GM12878 (cell line): ENCODE results near the gene RFWD3. TPM values are rescaled to one million over a fixed set of nuclear protein-coding genes. Genes with fewer than 3 reads are reported as not detected.

Source experiments
- ATAC-seq: fragments of 200-7000 bp; cut with Tn5 transposase; 3 replicates; pipeline ENCODE4 v1.9.1; 2020; ENCODE audit warnings: mild to moderate bottlenecking, moderate library complexity
- BruUV-seq: library from RNA; stranded (reverse); fragments of 400-500 nt; replicated peaks from 2 replicates; lab custom pipeline; 2021; lab: Mats Ljungman, UMichigan
- CTCF ChIA-PET: fragments of 300-600 bp; sonication (Branson Sonifier 250); formaldehyde crosslinking; extraction: SDS; loops from one replicate; lab custom pipeline; 2021; ENCODE audit warnings: inconsistent platforms; lab: Yijun Ruan, JAX
- POLR2A ChIA-PET: fragments of 350-600 bp; formaldehyde crosslinking; extraction: SDS; loops from one replicate; lab custom pipeline; 2021; ENCODE audit warnings: inconsistent platforms; lab: Charles Lee
- RAD21 ChIA-PET: fragments of 300-600 bp; sonication (Branson Sonifier 250); formaldehyde crosslinking; loops from one replicate; lab custom pipeline; 2023; ENCODE audit warnings: antibody characterized with exemption; ENCODE audit not compliant: unreplicated experiment; lab: Charles Lee
- SMC1A ChIA-PET: fragments of 300-600 bp; sonication (Branson Sonifier 250); formaldehyde crosslinking; loops from one replicate; lab custom pipeline; 2023; ENCODE audit not compliant: unreplicated experiment, uncharacterized antibody; lab: Charles Lee
- DNase-seq: peaks from one replicate; pipeline ENCODE4 v3.0.0-alpha.2; 2011; ENCODE audit warnings: low read depth, low spot score
- FAIRE-seq: peaks from 3 replicates; lab custom pipeline; 2011; peaks lifted over from hg19 to GRCh38; lab: Jason Lieb, UNC
- H2AFZ ChIP-seq: 2 replicates; pipeline ENCODE4 v1.6.0; 2011; ENCODE audit warnings: low read depth, low read length, control low read depth; ENCODE audit not compliant: control insufficient read depth
- H3K27ac ChIP-seq: 2 replicates; pipeline ENCODE4 v1.5.1; 2011; ENCODE audit warnings: control low read depth; ENCODE audit not compliant: control insufficient read depth, insufficient read depth
- H3K27me3 ChIP-seq, 2 experiments: replicated peaks in 1 of 2; 2 replicates each; pipeline versions ENCODE4 v1.6.0 to v1.6.1; 2011; ENCODE audit warnings: low read length in 1 of 2; ENCODE audit not compliant: control insufficient read depth in 2 of 2, insufficient read depth in 2 of 2
- H3K36me3 ChIP-seq, 2 experiments: 2 replicates each; pipeline ENCODE4 v1.5.1; 2011; ENCODE audit warnings: low read length in 1 of 2; ENCODE audit not compliant: control insufficient read depth in 2 of 2, insufficient read depth in 2 of 2
- H3K4me1 ChIP-seq: 2 replicates; pipeline ENCODE4 v1.6.1; 2011; ENCODE audit warnings: mild to moderate bottlenecking, low read length, moderate library complexity, mixed read lengths; ENCODE audit not compliant: control insufficient read depth, insufficient read depth
- H3K4me2 ChIP-seq: 2 replicates; pipeline ENCODE4 v1.6.0; 2011; ENCODE audit warnings: control low read depth; ENCODE audit not compliant: control insufficient read depth, insufficient read depth
- H3K4me3 ChIP-seq: fragments of 200-600 bp; sonication (generic); 2 replicates; pipeline ENCODE4 v1.5.1; 2016
- H3K79me2 ChIP-seq: 2 replicates; pipeline ENCODE4 v1.6.0; 2011; ENCODE audit warnings: low read length; ENCODE audit not compliant: control insufficient read depth, insufficient read depth
- H3K9ac ChIP-seq: 2 replicates; pipeline ENCODE4 v1.8.0; 2011; ENCODE audit warnings: low read length, control low read depth, mixed read lengths; ENCODE audit not compliant: control insufficient read depth, insufficient read depth
- H3K9me3 ChIP-seq: replicated peaks from 3 replicates; pipeline ENCODE4 v1.5.1; 2011; ENCODE audit warnings: mild to moderate bottlenecking, low read length; ENCODE audit not compliant: control insufficient read depth, insufficient read depth
- H4K20me1 ChIP-seq: 2 replicates; pipeline ENCODE4 v1.6.0; 2011; ENCODE audit not compliant: control insufficient read depth, insufficient read depth
- BACH1 ChIP-seq: fragments of 450-650 bp; IDR thresholded peaks from 2 replicates; pipeline ENCODE4 v1.6.1; 2017; ENCODE audit warnings: mild to moderate bottlenecking, borderline replicate concordance
- BRCA1 ChIP-seq: IDR thresholded peaks from 2 replicates; pipeline ENCODE4 v1.6.1; 2011; ENCODE audit warnings: low read depth, low read length, improper control_type of control experiment
- CBX3 ChIP-seq: fragments of 200-600 bp; sonication (generic); IDR thresholded peaks from 2 replicates; pipeline ENCODE4 v1.6.1; 2016; ENCODE audit warnings: low read depth, borderline replicate concordance
- CEBPB ChIP-seq, 2 experiments: fragments of 150-350 bp in 1 of 2; IDR thresholded peaks; 2 replicates each; pipeline ENCODE4 v1.6.1; 2012 to 2014; ENCODE audit warnings: low read depth in 2 of 2, low read length in 2 of 2, borderline replicate concordance in 1 of 2, inconsistent platforms in 1 of 2
- CREM ChIP-seq: IDR thresholded peaks from 2 replicates; pipeline ENCODE4 v1.6.1; 2014; ENCODE audit warnings: antibody characterized with exemption, low read depth
- HDAC2 ChIP-seq: fragments of 200-600 bp; sonication (generic); IDR thresholded peaks from 2 replicates; pipeline ENCODE4 v1.6.1; 2017
- JUNB ChIP-seq: IDR thresholded peaks from 2 replicates; pipeline ENCODE4 v1.6.1; 2016; ENCODE audit warnings: antibody characterized with exemption, mild to moderate bottlenecking
- KLF5 ChIP-seq: fragments of 450-650 bp; IDR thresholded peaks from 2 replicates; pipeline ENCODE4 v1.6.1; 2014; ENCODE audit warnings: mild to moderate bottlenecking; ENCODE audit not compliant: partially characterized antibody
- SMC3 ChIP-seq: IDR thresholded peaks from 2 replicates; pipeline ENCODE4 v1.6.1; 2011; ENCODE audit warnings: low read length, improper control_type of control experiment, borderline replicate concordance
- SPI1 ChIP-seq: IDR thresholded peaks from 2 replicates; pipeline ENCODE4 v1.6.1; 2011; ENCODE audit warnings: low read depth, mild to moderate bottlenecking, low read length, moderate library complexity, borderline replicate concordance; ENCODE audit not compliant: insufficient read depth
- SREBF1 ChIP-seq: IDR thresholded peaks from 2 replicates; pipeline ENCODE4 v1.6.1; 2012; ENCODE audit warnings: mild to moderate bottlenecking, low read length
- STAT3 ChIP-seq: IDR thresholded peaks from 2 replicates; pipeline ENCODE4 v1.6.1; 2011; ENCODE audit warnings: low read depth, low read length, improper control_type of control experiment
- WGBS: methylation state at CpG from one replicate; pipeline ENCODE4 v1.1.6; 2016; ENCODE audit warnings: low lambda C conversion rate; ENCODE audit not compliant: insufficient replicate concordance, insufficient coverage; ENCODE audit errors: missing lambda C conversion rate; 5-methylcytosine and 5-hydroxymethylcytosine counted together
- in situ Hi-C: fragments of 300-500 bp; cut with MboI; formaldehyde crosslinking; loops from 9 replicates; pipeline ENCODE4 v1.14.3; 2018; ENCODE audit warnings: mixed read lengths
- intact Hi-C: fragments of 100-400 bp; cut with micrococcal nuclease; formaldehyde crosslinking; loops from one replicate; pipeline ENCODE4 v1.14.2; 2022; ENCODE audit not compliant: unreplicated experiment
- polyA plus RNA-seq, 11 experiments: library from polyadenylated mRNA; depleted of rRNA in 4 of 11; unstranded in 6 of 11; stranded (reverse) in 5 of 11; fragments of >200 nt; fragmentation: Nextera tagmentation in 4 of 11; fragmentation: Illumina TruSeq in 1 of 11; extraction: Ambion mirVana in 4 of 11; extraction: Trizol in 1 of 11; gene quantifications; 1 replicate in 1 of 11; 2 replicates in 10 of 11; pipeline versions ENCODE4 v1.2.1 to v1.2.3, GENCODE V29; 2011 to 2016; ENCODE audit warnings: inconsistent platforms in 2 of 11, missing spikeins in 2 of 11, low read depth in 1 of 11
- total RNA-seq, 4 experiments: library from RNA; depleted of rRNA in 3 of 4; stranded (reverse); fragments of >200 nt in 3 of 4; fragmentation: Illumina TruSeq in 1 of 4; extraction: Trizol in 1 of 4; gene quantifications; 2 replicates each; pipeline versions ENCODE4 v1.2.1 to v1.2.3, GENCODE V29; 2013 to 2021
- TF ChIP-seq, protein P1 (sequence below): IDR thresholded peaks from 2 replicates; pipeline ENCODE4 v1.6.1; 2012; ENCODE audit warnings: improper control_type of control experiment, low read depth, low read length; ENCODE audit not compliant: insufficient replicate concordance
- TF ChIP-seq, protein P2 (sequence below): fragments of 450-650 bp; IDR thresholded peaks from 2 replicates; pipeline ENCODE4 v1.6.1; 2014; ENCODE audit warnings: mild to moderate bottlenecking

The RFWD3 gene
- total and polyA plus RNA-seq, 10 of the 15 experiments (the other 5 are each of a cell fraction or from before 2014, with no cell fraction given), result 10.7 to 78.5 (median 51.2) TPM

DNA sequence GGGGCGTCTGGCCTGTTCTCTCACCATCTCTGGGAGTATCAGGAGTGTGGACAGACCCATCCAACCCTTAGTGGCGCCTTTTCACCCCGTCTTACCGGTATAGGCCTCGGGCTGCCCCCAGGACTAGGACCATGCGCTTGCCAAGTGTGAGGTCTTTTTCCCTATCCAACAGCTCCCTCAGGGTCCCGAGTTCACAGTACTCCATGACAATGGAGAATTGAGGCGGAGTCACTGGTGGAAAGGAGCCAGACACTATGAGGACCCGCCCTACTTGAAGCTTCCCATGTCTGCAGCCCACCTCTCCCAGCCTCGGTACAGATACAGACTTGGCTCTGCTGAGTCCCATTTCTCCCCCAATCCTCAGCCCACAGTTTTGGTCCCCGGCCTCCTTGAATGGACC, 15.9 kb upstream of the RFWD3 start (continued):
- TF ChIP-seq, protein P1, sequence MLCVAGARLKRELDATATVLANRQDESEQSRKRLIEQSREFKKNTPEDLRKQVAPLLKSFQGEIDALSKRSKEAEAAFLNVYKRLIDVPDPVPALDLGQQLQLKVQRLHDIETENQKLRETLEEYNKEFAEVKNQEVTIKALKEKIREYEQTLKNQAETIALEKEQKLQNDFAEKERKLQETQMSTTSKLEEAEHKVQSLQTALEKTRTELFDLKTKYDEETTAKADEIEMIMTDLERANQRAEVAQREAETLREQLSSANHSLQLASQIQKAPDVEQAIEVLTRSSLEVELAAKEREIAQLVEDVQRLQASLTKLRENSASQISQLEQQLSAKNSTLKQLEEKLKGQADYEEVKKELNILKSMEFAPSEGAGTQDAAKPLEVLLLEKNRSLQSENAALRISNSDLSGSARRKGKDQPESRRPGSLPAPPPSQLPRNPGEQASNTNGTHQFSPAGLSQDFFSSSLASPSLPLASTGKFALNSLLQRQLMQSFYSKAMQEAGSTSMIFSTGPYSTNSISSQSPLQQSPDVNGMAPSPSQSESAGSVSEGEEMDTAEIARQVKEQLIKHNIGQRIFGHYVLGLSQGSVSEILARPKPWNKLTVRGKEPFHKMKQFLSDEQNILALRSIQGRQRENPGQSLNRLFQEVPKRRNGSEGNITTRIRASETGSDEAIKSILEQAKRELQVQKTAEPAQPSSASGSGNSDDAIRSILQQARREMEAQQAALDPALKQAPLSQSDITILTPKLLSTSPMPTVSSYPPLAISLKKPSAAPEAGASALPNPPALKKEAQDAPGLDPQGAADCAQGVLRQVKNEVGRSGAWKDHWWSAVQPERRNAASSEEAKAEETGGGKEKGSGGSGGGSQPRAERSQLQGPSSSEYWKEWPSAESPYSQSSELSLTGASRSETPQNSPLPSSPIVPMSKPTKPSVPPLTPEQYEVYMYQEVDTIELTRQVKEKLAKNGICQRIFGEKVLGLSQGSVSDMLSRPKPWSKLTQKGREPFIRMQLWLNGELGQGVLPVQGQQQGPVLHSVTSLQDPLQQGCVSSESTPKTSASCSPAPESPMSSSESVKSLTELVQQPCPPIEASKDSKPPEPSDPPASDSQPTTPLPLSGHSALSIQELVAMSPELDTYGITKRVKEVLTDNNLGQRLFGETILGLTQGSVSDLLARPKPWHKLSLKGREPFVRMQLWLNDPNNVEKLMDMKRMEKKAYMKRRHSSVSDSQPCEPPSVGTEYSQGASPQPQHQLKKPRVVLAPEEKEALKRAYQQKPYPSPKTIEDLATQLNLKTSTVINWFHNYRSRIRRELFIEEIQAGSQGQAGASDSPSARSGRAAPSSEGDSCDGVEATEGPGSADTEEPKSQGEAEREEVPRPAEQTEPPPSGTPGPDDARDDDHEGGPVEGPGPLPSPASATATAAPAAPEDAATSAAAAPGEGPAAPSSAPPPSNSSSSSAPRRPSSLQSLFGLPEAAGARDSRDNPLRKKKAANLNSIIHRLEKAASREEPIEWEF, result no peak

DNA sequence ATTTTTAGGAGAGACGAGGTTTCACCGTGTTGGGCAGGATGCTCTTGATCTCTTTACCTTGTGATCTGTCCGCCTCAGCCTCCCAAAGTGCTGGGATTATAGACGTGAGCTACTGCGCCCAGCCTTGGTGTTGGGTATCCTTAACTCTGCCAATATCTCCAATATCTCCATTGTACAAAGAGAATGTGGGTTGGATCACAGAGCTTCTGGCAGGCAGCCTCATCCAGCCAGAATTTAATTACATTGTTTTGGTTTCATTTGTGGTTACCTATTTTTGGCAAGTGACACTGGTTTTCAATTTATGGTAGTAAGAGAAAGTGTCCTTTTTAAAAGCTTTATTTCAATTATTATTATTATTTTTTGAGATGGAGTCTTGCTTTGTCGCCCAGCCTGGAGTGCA, 14.0 kb upstream of the RFWD3 start:
- Histone ChIP-seq H3K4me2 (no peak overlapping the region), H2AFZ (no peak overlapping the region), H3K27me3 (no peaks in the 10 kb centered on the region), H4K20me1 (no peaks in the 10 kb centered on the region), H3K27ac (no peak overlapping the region), H3K36me3 (peaks cover 0 to 12% of the 10 kb centered on the region in 2 experiments; a peak in 1 of 4 replicates), H3K9me3 (no peaks in the 10 kb centered on the region), H3K4me1 (no peaks in the 10 kb centered on the region), H3K79me2 (no peaks in the 10 kb centered on the region), H3K4me3 (no peak overlapping the region), H3K9ac (no peak overlapping the region)
- DNase-seq (no peak), FAIRE-seq (no peak), ATAC-seq (no peak)
- ChIA-PET SMC1A (interaction anchor here (1.1 kb wide), 1 partner anchor 13 kb away, joined by 3 read pairs; no protein-coding TSS in a partner anchor), CTCF (interaction anchor here (1.2 to 1.9 kb wide), 3 partner anchors 13 to 182 kb away, joined by 3 to 7 read pairs (median 4); no protein-coding TSS in a partner anchor), POLR2A (interaction anchor here (0.5 kb wide), 1 partner anchor 186 kb away, joined by 3 read pairs; no protein-coding TSS in a partner anchor), RAD21 (interaction anchor here (1.5 kb wide), 1 partner anchor 14 kb away, joined by 4 read pairs; the partner anchor contains the start of gene RFWD3)
- WGBS, result 98% methylated on average over 6 of the region's 6 CpGs
- in situ Hi-C loops (no loop called here), intact Hi-C loops (no loop called here)
- no TSS peak for BruUV-seq
- TF ChIP-seq BRCA1, result no peak
- TF ChIP-seq CBX3, result no peak
- no peak for TF ChIP-seq CEBPB (IDR thresholded peaks at IDR 0.05; ENCODE audit: borderline replicate concordance in 1 of 2, low read depth in 2 of 2, low read length in 2 of 2)
- TF ChIP-seq STAT3, result no peak
- TF ChIP-seq CREM, result no peak
- TF ChIP-seq BACH1, result no peak
- no peak for TF ChIP-seq SMC3
- TF ChIP-seq SPI1, result no peak
- no peak for TF ChIP-seq JUNB
- no peak for TF ChIP-seq SREBF1
- no peak for TF ChIP-seq HDAC2
- no peak for TF ChIP-seq KLF5
- TF ChIP-seq, protein P2, sequence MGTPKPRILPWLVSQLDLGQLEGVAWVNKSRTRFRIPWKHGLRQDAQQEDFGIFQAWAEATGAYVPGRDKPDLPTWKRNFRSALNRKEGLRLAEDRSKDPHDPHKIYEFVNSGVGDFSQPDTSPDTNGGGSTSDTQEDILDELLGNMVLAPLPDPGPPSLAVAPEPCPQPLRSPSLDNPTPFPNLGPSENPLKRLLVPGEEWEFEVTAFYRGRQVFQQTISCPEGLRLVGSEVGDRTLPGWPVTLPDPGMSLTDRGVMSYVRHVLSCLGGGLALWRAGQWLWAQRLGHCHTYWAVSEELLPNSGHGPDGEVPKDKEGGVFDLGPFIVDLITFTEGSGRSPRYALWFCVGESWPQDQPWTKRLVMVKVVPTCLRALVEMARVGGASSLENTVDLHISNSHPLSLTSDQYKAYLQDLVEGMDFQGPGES, result no peak
